ENCODE measurements around the gene KCNIP3.
"Not testable (repeated sequence)": the region's sequence is repeated elsewhere in the genome, so short reads cannot be mapped to it uniquely, and the experiment has no call there.

KCNIP3 gene

DNA sequence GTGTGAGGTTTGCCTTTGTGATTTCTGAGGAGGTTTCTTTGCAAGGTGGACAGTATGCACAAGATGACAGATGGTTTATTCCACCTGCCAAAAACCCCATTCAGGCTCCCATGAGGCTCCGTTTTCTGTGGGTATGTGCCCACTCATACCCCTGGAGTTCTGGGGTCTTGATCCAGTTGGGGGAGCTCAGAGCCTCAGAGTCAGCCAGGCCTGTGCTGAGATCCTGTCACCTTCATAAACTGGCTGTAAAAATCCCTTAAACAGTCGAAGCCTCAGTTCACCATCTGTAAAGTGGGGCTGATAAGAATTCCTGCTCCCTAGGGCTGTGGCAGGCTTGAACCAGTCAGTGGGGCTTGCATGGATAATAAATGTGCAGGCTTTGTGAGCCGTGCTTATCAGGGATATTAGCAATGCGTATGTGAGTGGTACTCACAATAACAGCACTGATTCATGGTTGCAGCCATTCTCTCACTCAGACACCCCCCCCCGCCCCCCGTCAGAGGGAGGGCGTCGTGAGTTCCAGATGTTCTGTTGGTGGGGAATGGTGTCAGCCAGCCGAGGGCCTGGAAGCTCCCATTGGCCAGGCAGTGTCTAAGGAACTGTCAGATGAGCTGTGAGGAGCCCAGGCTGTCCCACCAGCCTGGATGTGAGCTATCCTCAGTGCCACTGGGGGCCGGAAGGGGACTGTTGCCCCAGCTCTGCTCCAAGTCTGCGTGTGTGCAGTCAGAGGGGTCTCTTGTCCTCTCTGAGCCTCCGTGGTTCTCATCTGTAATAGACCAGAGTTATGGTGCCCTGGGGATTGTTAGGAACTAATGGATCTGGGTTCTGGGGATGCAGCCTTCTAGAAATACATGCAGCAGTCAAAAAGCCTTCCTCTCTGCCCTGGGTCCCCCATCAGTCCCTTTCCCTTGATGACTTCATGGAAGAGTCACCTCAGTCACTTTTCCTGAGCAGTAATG lies 51.7 kb downstream of the KCNIP3 start:
- no peak overlapping the region for H3K4me3 Mint-ChIP-seq
- peaks cover 16% of the 10 kb centered on the region for H3K27me3 Mint-ChIP-seq
- no peaks in the 10 kb centered on the region for H3K4me1 Mint-ChIP-seq

DNA sequence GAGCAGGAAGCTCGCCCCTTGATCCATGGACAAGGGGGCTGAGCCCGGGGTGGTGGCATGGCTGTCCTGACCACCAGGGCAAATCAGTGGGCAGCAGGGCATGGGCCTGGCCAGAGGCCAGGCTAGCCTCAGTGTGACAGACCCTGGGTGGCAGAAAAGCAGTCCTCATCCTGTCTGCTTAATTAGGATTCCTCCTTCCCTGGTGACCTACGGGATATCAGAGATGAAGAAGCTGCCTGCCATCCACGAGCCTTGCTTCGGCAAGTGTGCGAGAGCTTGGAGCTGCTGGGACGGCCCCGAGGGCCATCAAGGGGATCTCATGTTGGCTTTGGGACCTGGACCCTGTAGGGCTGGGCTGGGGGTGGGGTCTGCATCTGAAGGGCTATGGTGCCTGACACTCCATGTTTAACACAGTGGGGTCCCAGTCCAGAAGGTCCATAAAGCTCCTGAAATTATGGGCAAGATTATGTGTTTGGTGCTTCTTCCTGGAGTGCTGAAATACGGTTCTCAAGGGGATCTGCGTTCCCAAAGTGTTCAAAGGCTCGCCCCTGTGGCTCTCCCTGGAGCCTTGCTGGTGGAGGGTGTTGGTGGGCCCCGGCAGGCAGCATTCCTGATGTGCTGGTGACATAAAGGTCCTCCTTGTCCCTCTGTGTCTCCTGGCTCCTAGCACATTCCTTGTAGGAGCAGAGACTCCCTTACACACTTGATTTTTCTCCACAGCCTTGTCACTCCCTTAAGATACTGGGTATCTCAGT lies 52.6 kb downstream of the KCNIP3 start:
- H3K4me3 Mint-ChIP-seq = no peak overlapping the region
- no peaks in the 10 kb centered on the region for H3K9me3 Mint-ChIP-seq
- no peaks in the 10 kb centered on the region for H3K4me1 Mint-ChIP-seq
- H3K36me3 Mint-ChIP-seq = no peaks in the 10 kb centered on the region
- no peak overlapping the region for H3K27ac Mint-ChIP-seq
- peaks cover 10% of the 10 kb centered on the region for H3K27me3 Mint-ChIP-seq

More for the DNA sequence above, 51.7 kb downstream of the KCNIP3 start:
- no peak overlapping the region for H3K27ac Mint-ChIP-seq
- no peaks in the 10 kb centered on the region for H3K9me3 Mint-ChIP-seq
- H3K36me3 Mint-ChIP-seq = no peaks in the 10 kb centered on the region

DNA sequence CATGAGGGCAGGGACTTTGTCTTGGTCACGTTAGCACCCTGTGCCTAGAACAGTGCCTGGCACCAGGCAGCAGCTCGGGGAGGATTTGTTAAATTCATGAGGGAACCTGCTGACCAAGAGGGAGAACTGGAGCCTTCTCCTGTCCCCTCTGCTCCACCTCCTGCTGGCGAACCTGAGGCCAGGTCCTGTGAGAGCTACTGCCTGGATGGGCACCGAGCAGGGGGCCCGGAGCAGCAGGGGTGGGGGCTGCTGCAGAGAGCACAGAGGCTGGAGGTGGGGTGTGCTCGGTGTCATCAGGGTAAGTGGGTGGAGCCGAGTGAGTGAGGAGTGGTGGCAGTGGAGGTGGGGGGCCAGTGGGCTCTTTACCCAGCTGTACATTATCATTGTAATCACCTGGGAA lies 53.2 kb downstream of the KCNIP3 start:
- Mint-ChIP-seq H3K27me3 (peaks cover 9% of the 10 kb centered on the region), H3K9me3 (no peaks in the 10 kb centered on the region), H3K4me1 (no peaks in the 10 kb centered on the region), H3K4me3 (no peak overlapping the region), H3K27ac (no peak overlapping the region), H3K36me3 (no peaks in the 10 kb centered on the region)

DNA sequence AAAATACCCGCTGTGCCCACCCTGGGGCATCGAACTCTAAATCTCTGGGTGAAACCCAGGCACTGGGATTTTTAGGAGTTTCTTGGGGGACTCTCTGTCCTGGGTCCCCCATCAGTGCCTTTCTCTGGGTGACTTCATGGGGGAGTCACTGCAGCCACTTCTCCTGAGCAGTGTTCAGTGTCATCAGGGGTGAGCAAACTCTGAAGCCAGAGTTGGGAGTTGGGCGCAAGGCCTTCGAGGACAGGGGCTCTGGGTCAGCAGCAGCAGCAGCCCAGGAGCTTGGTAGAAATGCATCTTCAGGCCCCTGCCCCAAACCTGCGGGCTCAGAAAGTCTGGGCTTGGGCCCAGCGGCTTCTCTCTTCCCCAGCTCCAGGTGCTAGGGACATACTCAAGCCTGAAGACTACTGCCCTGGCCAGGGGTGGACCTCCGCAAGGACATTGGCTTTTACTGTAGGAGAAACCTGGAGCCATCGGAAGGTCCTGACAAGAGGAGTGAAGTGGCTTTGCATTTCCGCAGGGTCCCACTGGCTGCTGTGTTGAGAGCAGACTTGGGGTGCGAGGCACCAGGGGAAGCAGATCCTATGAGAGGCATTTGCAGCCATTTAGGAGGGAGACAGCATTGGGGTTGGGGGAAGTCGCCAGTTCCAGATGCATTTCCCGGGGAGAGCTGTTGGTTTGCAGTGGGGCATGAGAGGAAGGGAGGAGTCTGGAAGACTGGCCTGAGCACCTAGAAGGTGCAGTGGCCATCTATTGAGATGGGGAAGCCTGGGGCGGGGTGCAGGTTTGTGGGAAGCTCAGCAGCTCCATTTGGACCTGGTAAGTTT lies 53.8 kb downstream of the KCNIP3 start:
- peaks cover 9% of the 10 kb centered on the region for H3K27me3 Mint-ChIP-seq
- H3K9me3 Mint-ChIP-seq = no peaks in the 10 kb centered on the region
- H3K36me3 Mint-ChIP-seq = no peaks in the 10 kb centered on the region
- H3K4me3 Mint-ChIP-seq = no peak overlapping the region
- no peaks in the 10 kb centered on the region for H3K4me1 Mint-ChIP-seq
- H3K27ac Mint-ChIP-seq = no peak overlapping the region

DNA sequence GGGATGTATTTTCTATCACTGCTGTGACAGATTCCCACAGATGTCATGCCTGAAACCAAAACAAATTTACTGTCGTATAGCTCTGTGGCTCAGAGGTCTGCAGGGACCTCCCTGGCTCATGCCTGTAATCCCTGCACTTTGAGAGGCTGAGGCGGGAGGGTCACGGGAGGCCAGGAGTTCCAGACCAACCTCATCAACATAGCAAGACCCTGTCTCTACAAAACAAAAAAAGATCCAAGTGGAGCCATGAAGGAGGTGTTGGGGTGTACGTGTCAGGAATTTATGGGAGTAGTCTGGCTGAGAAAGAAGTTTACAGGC lies 54.4 kb downstream of the KCNIP3 start:
- Mint-ChIP-seq H3K27me3 (peaks cover 9% of the 10 kb centered on the region), H3K36me3 (no peaks in the 10 kb centered on the region), H3K4me1 (no peaks in the 10 kb centered on the region), H3K4me3 (no peak overlapping the region), H3K9me3 (no peaks in the 10 kb centered on the region), H3K27ac (no peak overlapping the region)

DNA sequence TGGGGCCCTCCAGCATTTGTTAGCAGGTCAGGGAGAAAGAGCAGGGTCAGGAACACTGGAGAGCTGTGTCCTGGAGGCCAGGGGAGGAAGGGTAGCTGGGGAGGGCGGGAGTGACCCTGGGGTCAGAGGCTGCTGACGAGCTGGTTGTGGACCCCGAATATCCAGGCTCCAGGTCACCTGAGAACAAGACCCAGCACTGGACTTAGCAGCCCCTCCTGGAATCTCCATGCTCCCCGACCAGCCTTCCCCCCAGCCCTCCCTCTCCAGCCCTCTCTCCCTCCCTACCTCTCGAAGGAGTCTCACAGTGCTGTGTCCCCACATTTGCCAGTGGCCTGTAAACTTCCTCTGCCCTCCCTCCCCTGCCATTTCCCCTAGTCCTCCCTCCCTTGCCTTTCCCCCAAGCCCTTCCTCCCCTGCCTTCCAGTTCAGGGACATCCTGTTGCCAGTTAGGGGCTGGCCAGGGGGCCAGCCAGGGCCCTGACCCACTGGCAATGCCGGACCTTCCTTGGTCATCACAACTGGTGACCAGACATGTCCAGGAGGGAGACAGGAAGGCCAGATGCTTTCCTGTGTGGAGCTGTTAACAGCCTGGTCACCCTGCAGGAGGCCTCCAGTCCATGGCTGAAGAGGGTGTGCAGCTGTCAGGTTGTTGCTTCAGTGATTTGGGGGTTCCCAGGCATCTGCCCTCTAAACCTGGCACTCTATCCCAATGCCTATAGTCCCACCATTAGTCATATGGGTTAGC lies 55.3 kb downstream of the KCNIP3 start:
- peaks cover 8% of the 10 kb centered on the region for H3K27me3 Mint-ChIP-seq
- H3K36me3 Mint-ChIP-seq = no peaks in the 10 kb centered on the region
- H3K9me3 Mint-ChIP-seq = no peaks in the 10 kb centered on the region
- H3K4me1 Mint-ChIP-seq = no peaks in the 10 kb centered on the region
- no peak overlapping the region for H3K27ac Mint-ChIP-seq
- H3K4me3 Mint-ChIP-seq = no peak overlapping the region

DNA sequence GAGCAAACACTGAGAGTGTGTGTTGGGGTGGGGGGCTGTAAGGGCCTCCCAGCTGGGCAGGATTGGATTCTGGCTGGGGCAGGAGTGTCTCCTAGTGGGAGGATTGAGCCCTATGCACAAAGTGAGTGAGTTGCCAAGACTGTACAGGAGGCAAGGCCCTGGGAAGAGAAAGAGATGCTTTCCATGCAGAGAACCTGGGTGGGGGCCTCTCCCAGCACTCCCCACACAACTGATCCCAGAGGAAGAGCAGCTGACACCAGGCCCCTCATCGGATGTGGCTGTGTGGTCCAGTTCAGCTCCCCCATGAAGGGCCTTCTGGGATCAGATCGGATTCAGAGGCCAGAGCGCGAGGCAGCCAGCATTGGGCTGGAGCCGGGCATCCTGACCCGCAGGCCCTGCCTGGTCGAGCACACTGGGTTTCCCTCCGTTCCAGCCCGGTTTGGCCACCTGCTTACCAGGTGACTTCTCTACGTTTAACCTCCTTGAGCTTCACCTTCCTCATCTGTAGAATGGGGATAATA lies 56.0 kb downstream of the KCNIP3 start:
- Mint-ChIP-seq H3K27me3 (peaks cover 3% of the 10 kb centered on the region), H3K4me1 (no peaks in the 10 kb centered on the region), H3K36me3 (no peaks in the 10 kb centered on the region), H3K9me3 (no peaks in the 10 kb centered on the region), H3K27ac (no peak overlapping the region), H3K4me3 (no peak overlapping the region)

DNA sequence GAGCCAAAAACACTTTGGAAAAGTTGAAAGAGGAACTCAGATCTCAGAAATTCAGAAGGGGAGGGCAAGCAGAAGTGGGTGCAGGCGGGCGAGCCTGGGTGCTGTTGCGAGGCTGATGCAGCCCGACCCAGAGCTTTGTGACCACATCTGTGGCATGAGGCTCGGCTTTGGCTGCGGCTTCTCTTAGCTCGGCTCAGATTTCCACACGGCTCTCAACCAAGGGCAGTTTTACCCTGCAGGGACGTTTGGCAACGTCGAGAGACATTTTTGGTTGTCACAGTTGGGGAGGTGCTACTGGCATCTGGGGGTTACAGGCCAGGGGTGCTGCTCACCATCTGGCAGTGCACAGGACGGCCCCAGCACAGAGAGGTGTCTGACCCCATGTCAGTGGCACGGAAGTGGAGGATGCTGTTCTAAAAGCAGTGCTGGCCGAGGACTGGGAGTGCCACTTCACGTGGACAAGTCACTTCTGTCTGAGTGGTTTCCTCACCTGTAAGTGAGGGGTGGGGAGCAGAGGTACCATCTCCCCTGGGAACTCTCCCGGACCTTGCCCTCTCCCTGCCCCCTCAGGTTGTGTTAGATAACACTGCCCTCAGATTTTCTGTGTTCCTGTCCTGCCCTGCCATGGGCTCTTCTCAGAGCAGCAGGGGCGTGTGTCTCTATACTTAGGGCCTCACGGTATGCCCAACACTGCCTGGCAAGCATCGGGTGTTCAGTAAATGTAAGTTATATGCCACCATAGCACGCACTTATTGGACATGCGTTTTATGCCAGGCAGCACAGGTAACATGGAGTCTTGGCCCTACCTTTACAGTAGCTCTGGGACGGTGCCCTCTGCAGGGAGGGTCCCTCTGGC lies 56.7 kb downstream of the KCNIP3 start:
- Mint-ChIP-seq H3K9me3 (no peaks in the 10 kb centered on the region), H3K36me3 (no peaks in the 10 kb centered on the region), H3K27ac (no peak overlapping the region), H3K4me3 (no peak overlapping the region), H3K4me1 (no peaks in the 10 kb centered on the region), H3K27me3 (peaks cover 1% of the 10 kb centered on the region)

DNA sequence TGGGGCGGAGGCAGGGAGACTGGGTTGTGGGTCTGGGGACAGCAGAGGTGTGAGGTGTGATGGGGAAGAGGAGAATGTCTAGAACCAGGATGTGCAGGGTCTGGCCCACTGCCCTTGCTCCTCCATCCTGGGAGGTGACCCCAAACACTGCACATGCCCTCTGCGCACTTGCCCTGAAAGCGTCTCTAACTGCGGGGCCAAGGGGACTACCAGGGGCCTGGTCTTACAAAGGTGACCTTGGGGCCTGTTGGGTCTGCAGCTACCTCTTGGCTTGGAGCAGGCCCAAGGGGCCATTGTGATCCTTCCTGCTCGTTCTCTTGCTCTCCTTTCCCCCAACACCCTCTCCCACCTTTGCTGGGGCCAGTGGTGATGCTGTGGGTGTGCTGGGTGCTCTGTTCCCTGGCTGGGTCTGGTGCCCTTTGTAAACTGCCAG lies 57.3 kb downstream of the KCNIP3 start:
- Mint-ChIP-seq H3K27ac (no peak overlapping the region), H3K27me3 (peaks cover 1% of the 10 kb centered on the region), H3K9me3 (no peaks in the 10 kb centered on the region), H3K4me3 (no peak overlapping the region), H3K4me1 (no peaks in the 10 kb centered on the region), H3K36me3 (no peaks in the 10 kb centered on the region)

DNA sequence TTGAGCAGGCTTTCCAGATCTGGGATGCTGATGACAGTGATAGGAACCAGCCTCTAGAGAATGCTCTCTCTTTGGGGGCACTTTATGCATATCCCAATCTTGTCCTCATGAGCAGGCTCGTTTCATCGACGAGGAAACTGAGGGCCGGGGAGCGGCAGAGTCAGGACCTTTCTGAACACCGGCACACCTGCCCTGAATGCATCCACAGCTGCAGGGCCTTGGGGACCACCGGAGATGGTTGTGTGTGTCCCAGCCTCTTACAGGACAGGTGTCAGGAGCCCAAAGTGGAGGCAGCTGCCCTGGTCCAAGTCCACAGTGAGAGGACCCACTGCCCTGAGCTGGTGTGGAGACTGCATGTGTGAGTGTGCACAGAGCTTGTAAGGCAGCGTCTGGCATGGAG lies 57.8 kb downstream of the KCNIP3 start:
- Mint-ChIP-seq H3K4me3 (no peak overlapping the region), H3K36me3 (no peaks in the 10 kb centered on the region), H3K27me3 (peaks cover 1% of the 10 kb centered on the region), H3K4me1 (no peaks in the 10 kb centered on the region), H3K27ac (no peak overlapping the region), H3K9me3 (no peaks in the 10 kb centered on the region)

DNA sequence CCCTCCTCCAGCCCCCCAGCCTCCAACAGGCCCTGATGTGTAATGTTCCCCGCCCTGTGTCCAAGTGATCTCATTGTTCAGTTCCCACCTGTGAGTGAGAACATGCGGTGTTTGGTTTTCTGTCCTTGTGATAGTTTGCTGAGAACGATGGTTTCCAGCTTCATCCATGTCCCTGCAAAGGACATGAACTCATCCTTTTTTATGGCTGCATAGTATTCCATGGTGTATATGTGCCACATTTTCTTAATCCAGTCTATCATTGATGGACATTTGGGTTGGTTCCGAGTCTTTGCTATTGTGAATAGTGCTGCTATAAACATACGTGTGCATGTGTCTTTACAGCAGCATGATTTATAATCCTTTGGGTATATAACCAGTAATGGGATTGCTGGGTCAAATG lies 58.3 kb downstream of the KCNIP3 start:
- H3K27ac Mint-ChIP-seq, H3K9me3 Mint-ChIP-seq, H3K4me3 Mint-ChIP-seq, H3K4me1 Mint-ChIP-seq, H3K27me3 Mint-ChIP-seq, H3K36me3 Mint-ChIP-seq: not testable (repeated sequence)

DNA sequence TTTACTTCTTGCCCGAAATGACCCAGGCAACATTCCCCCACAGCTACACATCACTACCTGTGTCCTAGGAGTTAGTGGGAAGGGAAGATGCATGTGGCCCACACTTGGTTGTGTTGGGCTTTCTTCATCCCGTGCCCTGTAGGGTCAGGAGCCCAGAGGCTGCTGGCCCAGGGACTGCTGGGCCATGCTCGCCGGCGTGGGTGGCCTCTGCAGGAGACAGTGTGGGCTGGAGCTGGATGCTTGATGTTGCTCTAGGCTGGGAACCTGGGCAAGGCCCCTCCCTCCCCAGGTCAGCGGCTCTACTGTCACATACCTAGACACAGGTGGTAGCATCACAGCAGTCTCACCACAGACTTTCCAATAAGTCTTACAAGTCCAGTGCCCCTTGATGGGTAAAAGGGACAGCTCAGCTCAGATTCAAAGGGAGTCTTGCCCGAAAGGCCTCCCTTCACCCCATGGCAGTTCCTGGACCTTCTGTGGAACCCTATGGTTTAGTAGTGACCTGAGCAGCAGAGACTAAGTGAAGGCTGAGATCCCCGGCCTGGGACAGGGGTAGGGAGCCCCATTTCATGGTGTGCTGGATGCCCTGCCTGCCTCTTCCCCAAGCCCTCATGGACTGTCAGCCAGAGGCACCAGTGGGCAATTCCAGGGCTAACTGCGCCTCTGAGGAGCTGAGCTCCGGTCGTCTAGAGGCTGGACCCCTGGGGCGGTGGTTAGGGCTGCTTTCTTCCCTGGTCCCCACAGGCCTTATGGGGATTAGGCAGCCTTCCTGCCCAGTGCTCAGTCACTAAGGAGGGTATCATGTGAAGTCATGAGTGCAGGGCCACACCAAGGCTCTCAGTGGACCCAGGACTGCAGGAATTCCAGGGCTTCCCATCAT lies 59.9 kb downstream of the KCNIP3 start:
- no peaks in the 10 kb centered on the region for H3K36me3 Mint-ChIP-seq
- no peaks in the 10 kb centered on the region for H3K4me1 Mint-ChIP-seq

DNA sequence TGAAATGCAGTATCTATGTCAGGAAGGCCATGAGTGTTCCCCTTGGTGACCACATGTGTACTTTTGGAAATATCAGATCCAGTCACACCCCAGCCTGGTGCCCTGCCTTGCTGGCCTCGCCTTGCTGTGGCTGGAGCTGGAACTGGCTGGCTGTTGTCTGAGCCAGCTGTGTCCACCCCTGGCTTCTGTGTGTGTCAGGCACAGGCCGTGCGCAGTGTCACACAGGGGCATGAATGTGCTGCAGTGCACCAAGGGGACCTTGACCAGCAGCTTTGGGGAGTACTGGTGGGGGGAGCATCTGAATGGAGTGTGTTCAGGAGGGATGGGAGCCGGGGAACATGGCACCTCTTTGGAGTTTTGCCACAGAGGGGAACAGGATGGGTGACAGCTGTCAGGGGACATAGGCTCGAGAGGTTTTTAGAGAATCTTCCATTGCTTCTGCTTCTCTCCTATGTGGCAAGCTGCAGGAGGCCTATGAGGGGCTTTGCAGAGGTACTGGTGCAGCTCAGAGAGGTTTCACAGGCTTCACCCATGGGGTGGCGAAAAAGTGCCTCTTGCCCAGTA lies 60.7 kb downstream of the KCNIP3 start:
- no peaks in the 10 kb centered on the region for H3K9me3 Mint-ChIP-seq
- peaks cover 1% of the 10 kb centered on the region for H3K27me3 Mint-ChIP-seq
- no peaks in the 10 kb centered on the region for H3K4me1 Mint-ChIP-seq
- no peak overlapping the region for H3K27ac Mint-ChIP-seq
- no peak overlapping the region for H3K4me3 Mint-ChIP-seq
- H3K36me3 Mint-ChIP-seq = no peaks in the 10 kb centered on the region

More for the DNA sequence above, 59.9 kb downstream of the KCNIP3 start:
- Mint-ChIP-seq H3K9me3 (no peaks in the 10 kb centered on the region), H3K4me3 (no peak overlapping the region), H3K27me3 (peaks cover 1% of the 10 kb centered on the region), H3K27ac (no peak overlapping the region)
